GM23338 (cell line): ENCODE measurements around the gene IL11. TPM values are rescaled to one million over a fixed set of nuclear protein-coding genes. Genes with fewer than 3 reads are reported as not detected.

ENCODE experiments used
- ATAC-seq: fragments of 200-7000 bp; cut with Tn5 transposase; 3 replicates; pipeline ENCODE4 v1.9.1; 2020
- DNase-seq: peaks from one replicate; pipeline ENCODE4 v3.0.0-alpha.2; 2015; ENCODE audit warnings: low spot score
- H2AFZ ChIP-seq: fragments of 200-600 bp; sonication (generic); 2 replicates; pipeline ENCODE4 v1.8.0; 2016; ENCODE audit warnings: antibody characterized with exemption, mild to moderate bottlenecking, moderate library complexity
- H3F3A ChIP-seq: fragments of 200-600 bp; sonication (generic); replicated peaks from 2 replicates; pipeline ENCODE4 v1.8.0; 2017; ENCODE audit warnings: antibody characterized with exemption, mixed run types, low read depth
- H3K27ac ChIP-seq: fragments of 200-600 bp; sonication (generic); 2 replicates; pipeline ENCODE4 v1.6.1; 2016; ENCODE audit warnings: low read depth
- H3K27me3 ChIP-seq: fragments of 200-600 bp; sonication (generic); 2 replicates; pipeline ENCODE4 v1.8.0; 2016; ENCODE audit warnings: mild to moderate bottlenecking, mixed run types, moderate library complexity; ENCODE audit not compliant: insufficient read depth
- H3K36me3 ChIP-seq: fragments of 200-600 bp; sonication (generic); 2 replicates; pipeline ENCODE4 v1.8.0; 2016; ENCODE audit warnings: mild to moderate bottlenecking; ENCODE audit not compliant: insufficient read depth
- H3K4me1 ChIP-seq: fragments of 200-600 bp; sonication (generic); 2 replicates; pipeline ENCODE4 v1.8.0; 2016; ENCODE audit warnings: mild to moderate bottlenecking, moderate library complexity; ENCODE audit not compliant: insufficient read depth
- H3K4me2 ChIP-seq: fragments of 200-600 bp; sonication (generic); 2 replicates; pipeline ENCODE4 v1.7.1; 2017; ENCODE audit warnings: mixed run types
- H3K4me3 ChIP-seq: fragments of 200-600 bp; sonication (generic); 2 replicates; pipeline ENCODE4 v1.6.1; 2016; ENCODE audit warnings: mixed run types
- H3K79me2 ChIP-seq: fragments of 200-600 bp; sonication (generic); replicated peaks from 2 replicates; pipeline ENCODE4 v1.8.0; 2017; ENCODE audit warnings: mild to moderate bottlenecking; ENCODE audit not compliant: insufficient read depth
- H3K9me2 ChIP-seq: fragments of 200-600 bp; sonication (generic); 2 replicates; pipeline ENCODE4 v1.8.0; 2017; ENCODE audit not compliant: insufficient read depth
- H4K20me1 ChIP-seq: fragments of 200-600 bp; sonication (generic); replicated peaks from 2 replicates; pipeline ENCODE4 v1.8.0; 2017; ENCODE audit warnings: mild to moderate bottlenecking; ENCODE audit not compliant: insufficient read depth
- H3K27ac Mint-ChIP-seq: 2 replicates; pipeline ENCODE4 v1.8.0; 2020; ENCODE audit warnings: inconsistent platforms, mild to moderate bottlenecking, moderate library complexity, mixed read lengths
- H3K27me3 Mint-ChIP-seq: 3 replicates; pipeline ENCODE4 v1.8.0; 2022; ENCODE audit warnings: low read depth, mild to moderate bottlenecking, moderate library complexity, mixed read lengths, inconsistent platforms; ENCODE audit not compliant: insufficient read depth, poor library complexity
- H3K36me3 Mint-ChIP-seq: 3 replicates; pipeline ENCODE4 v1.8.0; 2021; ENCODE audit warnings: low read depth, mild to moderate bottlenecking, inconsistent platforms, moderate library complexity, mixed read lengths
- H3K4me1 Mint-ChIP-seq: 3 replicates; pipeline ENCODE4 v1.8.0; 2020; ENCODE audit warnings: mild to moderate bottlenecking, inconsistent platforms, mixed read lengths
- H3K4me3 Mint-ChIP-seq: 3 replicates; pipeline ENCODE4 v1.8.0; 2021; ENCODE audit warnings: moderate library complexity, mild to moderate bottlenecking, inconsistent platforms, mixed read lengths
- H3K9me3 Mint-ChIP-seq: 3 replicates; pipeline ENCODE4 v1.8.0; 2020; ENCODE audit warnings: moderate library complexity, mild to moderate bottlenecking, inconsistent platforms, mixed read lengths
- CREB1 ChIP-seq: fragments of 250-450 bp; sonication (Bioruptor Pico); IDR thresholded peaks from 2 replicates; pipeline ENCODE4 v1.5.0; 2020; ENCODE audit warnings: low read depth, mild to moderate bottlenecking, moderate library complexity
- EZH2 ChIP-seq: fragments of 200-600 bp; sonication (generic); IDR thresholded peaks from one replicate; pipeline ENCODE4 v1.8.0; 2017; ENCODE audit warnings: antibody characterized with exemption, mild to moderate bottlenecking, low read depth; ENCODE audit not compliant: unreplicated experiment
- EZH2phosphoT487 ChIP-seq: fragments of 200-600 bp; sonication (generic); IDR thresholded peaks from one replicate; pipeline ENCODE4 v1.8.1; 2018; ENCODE audit warnings: antibody characterized with exemption; ENCODE audit not compliant: unreplicated experiment
- JUNB ChIP-seq: IDR thresholded peaks from one replicate; pipeline ENCODE4 v1.6.1; 2016; ENCODE audit warnings: antibody characterized with exemption; ENCODE audit not compliant: unreplicated experiment
- NANOG ChIP-seq: IDR thresholded peaks from 2 replicates; pipeline ENCODE4 v1.6.1; 2016; ENCODE audit warnings: antibody characterized with exemption, borderline replicate concordance
- STAT1 ChIP-seq: IDR thresholded peaks from one replicate; pipeline ENCODE4 v1.6.1; 2016; ENCODE audit warnings: antibody characterized with exemption; ENCODE audit not compliant: unreplicated experiment
- ZNF114 ChIP-seq: fragments of 250-450 bp; sonication (Bioruptor Pico); IDR thresholded peaks from 2 replicates; pipeline ENCODE4 v1.5.0; 2020; ENCODE audit warnings: mild to moderate bottlenecking, moderate library complexity
- ZNF331 ChIP-seq: fragments of 250-450 bp; sonication (Bioruptor Pico); IDR thresholded peaks from 2 replicates; pipeline ENCODE4 v1.5.0; 2020; ENCODE audit warnings: low read depth, mild to moderate bottlenecking, moderate library complexity
- polyA plus RNA-seq: library from polyadenylated mRNA; unstranded; fragments of >200 nt; fragmentation: Nextera tagmentation; extraction: Ambion mirVana; gene quantifications from 2 replicates; pipeline ENCODE4 v1.2.1, GENCODE V29; 2016
- total RNA-seq: library from RNA; depleted of rRNA; stranded (reverse); fragments of >200 nt; shearing (Covaris generic); gene quantifications from 2 replicates; pipeline ENCODE4 v1.2.3, GENCODE V29; 2014
- TF ChIP-seq, protein P1 (sequence below): IDR thresholded peaks from 2 replicates; pipeline ENCODE4 v1.6.1; 2016; ENCODE audit warnings: antibody characterized with exemption
- TF ChIP-seq, protein P2 (sequence below), 2 experiments: fragments of 200-600 bp in 1 of 2; sonication (generic) in 1 of 2; conservative IDR thresholded peaks; 2 replicates each; pipeline versions ENCODE4 v1.5.1 to v1.6.1; 2016 to 2017; ENCODE audit warnings: antibody characterized with exemption in 2 of 2, low read depth in 2 of 2, mild to moderate bottlenecking in 2 of 2, moderate library complexity in 1 of 2
- TF ChIP-seq, protein P3 (sequence below): fragments of 250-450 bp; sonication (Bioruptor Pico); IDR thresholded peaks from 2 replicates; pipeline ENCODE4 v1.5.0; 2020; ENCODE audit warnings: mild to moderate bottlenecking, moderate library complexity
- TF ChIP-seq, protein P4 (sequence below): IDR thresholded peaks from one replicate; pipeline ENCODE4 v1.6.1; 2018; ENCODE audit warnings: antibody characterized with exemption; ENCODE audit not compliant: unreplicated experiment

The IL11 gene
- total and polyA plus RNA-seq, 2 experiments from 2014 or later = 0.58 to 2.2 TPM

DNA sequence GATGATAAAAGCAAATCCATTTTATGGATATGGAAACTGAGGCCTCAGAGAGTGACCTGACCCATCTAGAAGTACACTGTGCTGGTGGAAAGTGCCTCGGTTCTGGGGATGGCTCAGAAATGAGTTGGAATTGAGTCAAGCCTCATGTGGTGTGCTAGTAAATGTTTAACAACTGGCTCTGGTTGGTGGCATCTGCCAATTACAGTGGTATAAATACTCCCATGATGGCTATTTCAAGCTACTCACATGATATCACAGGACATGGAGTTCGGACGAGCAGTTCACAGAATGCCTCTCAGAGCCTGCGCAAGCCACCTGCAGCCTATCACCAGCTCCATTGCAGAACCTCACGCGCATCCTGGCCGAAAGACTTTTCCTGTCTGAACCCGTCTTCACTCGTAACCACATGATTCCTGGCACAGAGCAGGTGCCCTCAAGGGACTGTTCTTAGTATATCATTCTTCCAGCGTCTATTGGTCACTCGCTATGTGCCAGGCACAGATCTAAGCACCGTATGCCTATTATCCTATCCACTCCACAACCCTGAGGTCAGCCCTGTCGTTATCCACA, 54.2 kb downstream of the IL11 start:
- Mint-ChIP-seq H3K4me1 (peaks cover 11% of the 10 kb centered on the region), H3K27ac (no peak overlapping the region), H3K9me3 (no peaks in the 10 kb centered on the region), H3K27me3 (peaks cover 16% of the 10 kb centered on the region), H3K36me3 (no peaks in the 10 kb centered on the region; the same call in 2 of the 3 replicates), H3K4me3 (no peak overlapping the region)
- H3K36me3 ChIP-seq = no peaks in the 10 kb centered on the region
- no peaks in the 10 kb centered on the region; the same call in 1 of the 2 replicates for H3F3A ChIP-seq
- no peak overlapping the region for H2AFZ ChIP-seq
- H3K27me3 ChIP-seq = no peaks in the 10 kb centered on the region
- TF ChIP-seq ZNF331 (CRISPR knock-in tag) = no peak
- TF ChIP-seq ZNF114 = no peak
- no peak for TF ChIP-seq EZH2phosphoT487
- TF ChIP-seq, protein P1, sequence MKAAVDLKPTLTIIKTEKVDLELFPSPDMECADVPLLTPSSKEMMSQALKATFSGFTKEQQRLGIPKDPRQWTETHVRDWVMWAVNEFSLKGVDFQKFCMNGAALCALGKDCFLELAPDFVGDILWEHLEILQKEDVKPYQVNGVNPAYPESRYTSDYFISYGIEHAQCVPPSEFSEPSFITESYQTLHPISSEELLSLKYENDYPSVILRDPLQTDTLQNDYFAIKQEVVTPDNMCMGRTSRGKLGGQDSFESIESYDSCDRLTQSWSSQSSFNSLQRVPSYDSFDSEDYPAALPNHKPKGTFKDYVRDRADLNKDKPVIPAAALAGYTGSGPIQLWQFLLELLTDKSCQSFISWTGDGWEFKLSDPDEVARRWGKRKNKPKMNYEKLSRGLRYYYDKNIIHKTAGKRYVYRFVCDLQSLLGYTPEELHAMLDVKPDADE = no peak
- TF ChIP-seq NANOG = no peak
- TF ChIP-seq, protein P2, sequence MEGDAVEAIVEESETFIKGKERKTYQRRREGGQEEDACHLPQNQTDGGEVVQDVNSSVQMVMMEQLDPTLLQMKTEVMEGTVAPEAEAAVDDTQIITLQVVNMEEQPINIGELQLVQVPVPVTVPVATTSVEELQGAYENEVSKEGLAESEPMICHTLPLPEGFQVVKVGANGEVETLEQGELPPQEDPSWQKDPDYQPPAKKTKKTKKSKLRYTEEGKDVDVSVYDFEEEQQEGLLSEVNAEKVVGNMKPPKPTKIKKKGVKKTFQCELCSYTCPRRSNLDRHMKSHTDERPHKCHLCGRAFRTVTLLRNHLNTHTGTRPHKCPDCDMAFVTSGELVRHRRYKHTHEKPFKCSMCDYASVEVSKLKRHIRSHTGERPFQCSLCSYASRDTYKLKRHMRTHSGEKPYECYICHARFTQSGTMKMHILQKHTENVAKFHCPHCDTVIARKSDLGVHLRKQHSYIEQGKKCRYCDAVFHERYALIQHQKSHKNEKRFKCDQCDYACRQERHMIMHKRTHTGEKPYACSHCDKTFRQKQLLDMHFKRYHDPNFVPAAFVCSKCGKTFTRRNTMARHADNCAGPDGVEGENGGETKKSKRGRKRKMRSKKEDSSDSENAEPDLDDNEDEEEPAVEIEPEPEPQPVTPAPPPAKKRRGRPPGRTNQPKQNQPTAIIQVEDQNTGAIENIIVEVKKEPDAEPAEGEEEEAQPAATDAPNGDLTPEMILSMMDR (conservative IDR thresholded peaks at IDR 0.05; ENCODE audit: low read depth in 2 of 2) = no peak
- TF ChIP-seq STAT1 = no peak
- TF ChIP-seq, protein P3, sequence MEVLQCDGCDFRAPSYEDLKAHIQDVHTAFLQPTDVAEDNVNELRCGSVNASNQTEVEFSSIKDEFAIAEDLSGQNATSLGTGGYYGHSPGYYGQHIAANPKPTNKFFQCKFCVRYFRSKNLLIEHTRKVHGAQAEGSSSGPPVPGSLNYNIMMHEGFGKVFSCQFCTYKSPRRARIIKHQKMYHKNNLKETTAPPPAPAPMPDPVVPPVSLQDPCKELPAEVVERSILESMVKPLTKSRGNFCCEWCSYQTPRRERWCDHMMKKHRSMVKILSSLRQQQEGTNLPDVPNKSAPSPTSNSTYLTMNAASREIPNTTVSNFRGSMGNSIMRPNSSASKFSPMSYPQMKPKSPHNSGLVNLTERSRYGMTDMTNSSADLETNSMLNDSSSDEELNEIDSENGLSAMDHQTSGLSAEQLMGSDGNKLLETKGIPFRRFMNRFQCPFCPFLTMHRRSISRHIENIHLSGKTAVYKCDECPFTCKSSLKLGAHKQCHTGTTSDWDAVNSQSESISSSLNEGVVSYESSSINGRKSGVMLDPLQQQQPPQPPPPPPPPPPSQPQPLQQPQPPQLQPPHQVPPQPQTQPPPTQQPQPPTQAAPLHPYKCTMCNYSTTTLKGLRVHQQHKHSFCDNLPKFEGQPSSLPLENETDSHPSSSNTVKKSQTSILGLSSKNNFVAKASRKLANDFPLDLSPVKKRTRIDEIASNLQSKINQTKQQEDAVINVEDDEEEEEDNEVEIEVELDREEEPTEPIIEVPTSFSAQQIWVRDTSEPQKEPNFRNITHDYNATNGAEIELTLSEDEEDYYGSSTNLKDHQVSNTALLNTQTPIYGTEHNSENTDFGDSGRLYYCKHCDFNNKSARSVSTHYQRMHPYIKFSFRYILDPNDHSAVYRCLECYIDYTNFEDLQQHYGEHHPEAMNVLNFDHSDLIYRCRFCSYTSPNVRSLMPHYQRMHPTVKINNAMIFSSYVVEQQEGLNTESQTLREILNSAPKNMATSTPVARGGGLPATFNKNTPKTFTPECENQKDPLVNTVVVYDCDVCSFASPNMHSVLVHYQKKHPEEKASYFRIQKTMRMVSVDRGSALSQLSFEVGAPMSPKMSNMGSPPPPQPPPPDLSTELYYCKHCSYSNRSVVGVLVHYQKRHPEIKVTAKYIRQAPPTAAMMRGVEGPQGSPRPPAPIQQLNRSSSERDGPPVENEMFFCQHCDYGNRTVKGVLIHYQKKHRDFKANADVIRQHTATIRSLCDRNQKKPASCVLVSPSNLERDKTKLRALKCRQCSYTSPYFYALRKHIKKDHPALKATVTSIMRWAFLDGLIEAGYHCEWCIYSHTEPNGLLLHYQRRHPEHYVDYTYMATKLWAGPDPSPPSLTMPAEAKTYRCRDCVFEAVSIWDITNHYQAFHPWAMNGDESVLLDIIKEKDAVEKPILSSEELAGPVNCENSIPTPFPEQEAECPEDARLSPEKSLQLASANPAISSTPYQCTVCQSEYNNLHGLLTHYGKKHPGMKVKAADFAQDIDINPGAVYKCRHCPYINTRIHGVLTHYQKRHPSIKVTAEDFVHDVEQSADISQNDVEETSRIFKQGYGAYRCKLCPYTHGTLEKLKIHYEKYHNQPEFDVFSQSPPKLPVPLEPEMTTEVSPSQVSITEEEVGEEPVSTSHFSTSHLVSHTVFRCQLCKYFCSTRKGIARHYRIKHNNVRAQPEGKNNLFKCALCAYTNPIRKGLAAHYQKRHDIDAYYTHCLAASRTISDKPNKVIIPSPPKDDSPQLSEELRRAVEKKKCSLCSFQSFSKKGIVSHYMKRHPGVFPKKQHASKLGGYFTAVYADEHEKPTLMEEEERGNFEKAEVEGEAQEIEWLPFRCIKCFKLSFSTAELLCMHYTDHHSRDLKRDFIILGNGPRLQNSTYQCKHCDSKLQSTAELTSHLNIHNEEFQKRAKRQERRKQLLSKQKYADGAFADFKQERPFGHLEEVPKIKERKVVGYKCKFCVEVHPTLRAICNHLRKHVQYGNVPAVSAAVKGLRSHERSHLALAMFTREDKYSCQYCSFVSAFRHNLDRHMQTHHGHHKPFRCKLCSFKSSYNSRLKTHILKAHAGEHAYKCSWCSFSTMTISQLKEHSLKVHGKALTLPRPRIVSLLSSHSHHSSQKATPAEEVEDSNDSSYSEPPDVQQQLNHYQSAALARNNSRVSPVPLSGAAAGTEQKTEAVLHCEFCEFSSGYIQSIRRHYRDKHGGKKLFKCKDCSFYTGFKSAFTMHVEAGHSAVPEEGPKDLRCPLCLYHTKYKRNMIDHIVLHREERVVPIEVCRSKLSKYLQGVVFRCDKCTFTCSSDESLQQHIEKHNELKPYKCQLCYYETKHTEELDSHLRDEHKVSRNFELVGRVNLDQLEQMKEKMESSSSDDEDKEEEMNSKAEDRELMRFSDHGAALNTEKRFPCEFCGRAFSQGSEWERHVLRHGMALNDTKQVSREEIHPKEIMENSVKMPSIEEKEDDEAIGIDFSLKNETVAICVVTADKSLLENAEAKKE (CRISPR knock-in tag) = no peak
- TF ChIP-seq JUNB = no peak
- TF ChIP-seq, protein P4, sequence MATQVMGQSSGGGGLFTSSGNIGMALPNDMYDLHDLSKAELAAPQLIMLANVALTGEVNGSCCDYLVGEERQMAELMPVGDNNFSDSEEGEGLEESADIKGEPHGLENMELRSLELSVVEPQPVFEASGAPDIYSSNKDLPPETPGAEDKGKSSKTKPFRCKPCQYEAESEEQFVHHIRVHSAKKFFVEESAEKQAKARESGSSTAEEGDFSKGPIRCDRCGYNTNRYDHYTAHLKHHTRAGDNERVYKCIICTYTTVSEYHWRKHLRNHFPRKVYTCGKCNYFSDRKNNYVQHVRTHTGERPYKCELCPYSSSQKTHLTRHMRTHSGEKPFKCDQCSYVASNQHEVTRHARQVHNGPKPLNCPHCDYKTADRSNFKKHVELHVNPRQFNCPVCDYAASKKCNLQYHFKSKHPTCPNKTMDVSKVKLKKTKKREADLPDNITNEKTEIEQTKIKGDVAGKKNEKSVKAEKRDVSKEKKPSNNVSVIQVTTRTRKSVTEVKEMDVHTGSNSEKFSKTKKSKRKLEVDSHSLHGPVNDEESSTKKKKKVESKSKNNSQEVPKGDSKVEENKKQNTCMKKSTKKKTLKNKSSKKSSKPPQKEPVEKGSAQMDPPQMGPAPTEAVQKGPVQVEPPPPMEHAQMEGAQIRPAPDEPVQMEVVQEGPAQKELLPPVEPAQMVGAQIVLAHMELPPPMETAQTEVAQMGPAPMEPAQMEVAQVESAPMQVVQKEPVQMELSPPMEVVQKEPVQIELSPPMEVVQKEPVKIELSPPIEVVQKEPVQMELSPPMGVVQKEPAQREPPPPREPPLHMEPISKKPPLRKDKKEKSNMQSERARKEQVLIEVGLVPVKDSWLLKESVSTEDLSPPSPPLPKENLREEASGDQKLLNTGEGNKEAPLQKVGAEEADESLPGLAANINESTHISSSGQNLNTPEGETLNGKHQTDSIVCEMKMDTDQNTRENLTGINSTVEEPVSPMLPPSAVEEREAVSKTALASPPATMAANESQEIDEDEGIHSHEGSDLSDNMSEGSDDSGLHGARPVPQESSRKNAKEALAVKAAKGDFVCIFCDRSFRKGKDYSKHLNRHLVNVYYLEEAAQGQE = no peak
- no peak for TF ChIP-seq EZH2
- TF ChIP-seq CREB1 = no peak
- ATAC-seq (no peak), DNase-seq (no peak)
- H3K4me2 ChIP-seq = no peak overlapping the region
- no peaks in the 10 kb centered on the region for H3K79me2 ChIP-seq
- H4K20me1 ChIP-seq = no peaks in the 10 kb centered on the region; the same call in 1 of the 2 replicates
- H3K4me1 ChIP-seq = peaks cover 10% of the 10 kb centered on the region; the same call in 1 of the 2 replicates
- no peaks in the 10 kb centered on the region for H3K9me2 ChIP-seq
- H3K4me3 ChIP-seq = no peak overlapping the region
- H3K27ac ChIP-seq = no peak overlapping the region
